Measurements from ENCODE around the gene USP22. TPM values are rescaled to one million over a fixed set of nuclear protein-coding genes. Genes with fewer than 3 reads are reported as not detected.
A peak's percentile ranks its signal among the peaks of the same experiment; 100 is the strongest.

USP22 gene
- total and polyA plus RNA-seq, 9 donors: 75.2 to 246 (median 197) TPM

DNA sequence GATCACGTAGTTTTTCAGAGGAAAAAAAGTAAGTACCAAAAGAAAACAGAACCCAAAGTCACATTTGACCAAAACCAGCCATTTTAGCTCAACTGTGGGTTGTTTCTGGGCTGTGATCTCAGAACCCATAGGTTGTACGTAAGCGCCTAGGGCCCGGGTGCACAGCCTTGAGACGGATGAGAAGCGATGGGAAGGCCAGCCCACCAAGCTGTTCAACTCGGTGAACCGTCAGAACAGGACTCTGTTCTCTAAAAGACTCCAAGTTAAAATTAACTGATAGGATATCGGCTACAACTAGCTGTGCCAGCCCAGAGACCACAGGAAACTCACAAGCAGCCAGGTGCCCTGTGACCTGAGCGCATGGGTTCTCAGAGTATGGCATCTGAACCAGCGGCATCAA, 28.3 kb downstream of the USP22 start:
- no peak overlapping the region for H3K27ac ChIP-seq
- TF ChIP-seq EP300 (IDR thresholded peaks at IDR 0.05): no peak
- TF ChIP-seq, protein P1, sequence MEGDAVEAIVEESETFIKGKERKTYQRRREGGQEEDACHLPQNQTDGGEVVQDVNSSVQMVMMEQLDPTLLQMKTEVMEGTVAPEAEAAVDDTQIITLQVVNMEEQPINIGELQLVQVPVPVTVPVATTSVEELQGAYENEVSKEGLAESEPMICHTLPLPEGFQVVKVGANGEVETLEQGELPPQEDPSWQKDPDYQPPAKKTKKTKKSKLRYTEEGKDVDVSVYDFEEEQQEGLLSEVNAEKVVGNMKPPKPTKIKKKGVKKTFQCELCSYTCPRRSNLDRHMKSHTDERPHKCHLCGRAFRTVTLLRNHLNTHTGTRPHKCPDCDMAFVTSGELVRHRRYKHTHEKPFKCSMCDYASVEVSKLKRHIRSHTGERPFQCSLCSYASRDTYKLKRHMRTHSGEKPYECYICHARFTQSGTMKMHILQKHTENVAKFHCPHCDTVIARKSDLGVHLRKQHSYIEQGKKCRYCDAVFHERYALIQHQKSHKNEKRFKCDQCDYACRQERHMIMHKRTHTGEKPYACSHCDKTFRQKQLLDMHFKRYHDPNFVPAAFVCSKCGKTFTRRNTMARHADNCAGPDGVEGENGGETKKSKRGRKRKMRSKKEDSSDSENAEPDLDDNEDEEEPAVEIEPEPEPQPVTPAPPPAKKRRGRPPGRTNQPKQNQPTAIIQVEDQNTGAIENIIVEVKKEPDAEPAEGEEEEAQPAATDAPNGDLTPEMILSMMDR (IDR thresholded peaks at IDR 0.05): no peak
- no peak for TF ChIP-seq POLR2A (IDR thresholded peaks at IDR 0.05)
- H3K27me3 ChIP-seq: no peaks in the 10 kb centered on the region
- intact Hi-C loops (cut with DNase I): no loop called here
- 77 to 87% (median 83%) methylated on average over 11 of the region's 11 CpGs for WGBS, 3 donors
- H3K9me3 ChIP-seq: no peaks in the 10 kb centered on the region
- H3K4me1 ChIP-seq (ENCODE audit: insufficient read depth): no peaks in the 10 kb centered on the region
- no peak overlapping the region for H3K4me3 ChIP-seq
- DNase-seq: no peak
- H3K36me3 ChIP-seq: no peaks in the 10 kb centered on the region

DNA sequence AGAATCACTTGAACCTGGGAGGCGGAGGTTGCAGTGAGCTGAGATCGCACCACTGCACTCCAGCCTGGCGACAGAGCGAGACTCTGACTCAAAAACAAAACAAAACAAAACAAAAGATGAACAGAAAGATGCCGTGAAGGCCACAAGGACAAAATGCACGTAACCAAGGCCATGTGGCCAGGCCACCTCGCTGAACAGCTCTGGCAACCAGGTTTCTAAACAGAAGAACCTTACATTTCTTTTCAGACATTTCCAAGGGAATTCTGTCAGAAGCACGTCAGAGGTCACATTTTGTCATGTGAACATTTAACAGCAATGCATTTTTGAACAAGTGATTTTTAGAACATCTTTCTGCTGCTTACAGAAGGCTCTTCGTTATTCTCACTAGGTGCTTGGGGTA, 28.8 kb downstream of the USP22 start:
- H3K4me3 ChIP-seq: no peak overlapping the region
- no peaks in the 10 kb centered on the region for H3K4me1 ChIP-seq (ENCODE audit: insufficient read depth)
- no peaks in the 10 kb centered on the region for H3K27me3 ChIP-seq
- no peak for DNase-seq
- WGBS, 3 donors: 69 to 78% (median 69%) methylated on average over 9 of the region's 9 CpGs
- no peak overlapping the region for H3K27ac ChIP-seq
- no peaks in the 10 kb centered on the region for H3K9me3 ChIP-seq
- TF ChIP-seq, protein P1 (IDR thresholded peaks at IDR 0.05): no peak
- TF ChIP-seq EP300 (IDR thresholded peaks at IDR 0.05) (no peak), POLR2A (IDR thresholded peaks at IDR 0.05) (no peak)
- intact Hi-C loops (cut with DNase I): no loop called here
- H3K36me3 ChIP-seq: no peaks in the 10 kb centered on the region

DNA sequence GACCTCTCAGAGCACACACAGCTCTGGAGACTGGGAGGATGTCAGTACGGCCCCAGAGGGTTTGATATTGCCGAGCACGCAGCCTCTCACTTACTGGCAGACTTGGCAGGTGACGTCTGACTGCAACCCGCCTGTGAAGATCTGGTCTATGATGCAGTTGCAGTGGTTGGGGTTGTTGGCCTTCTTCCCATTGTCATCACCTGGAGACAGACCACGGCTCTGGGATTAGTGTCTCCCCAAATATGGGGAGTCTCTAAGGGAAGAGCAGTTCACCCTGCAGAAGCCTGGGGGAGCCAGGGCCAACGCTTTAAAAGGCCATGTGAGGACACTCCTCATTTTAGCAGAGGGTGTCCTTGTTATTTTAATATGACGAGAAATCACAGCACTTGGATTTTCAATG, 30.1 kb downstream of the USP22 start:
- no peaks in the 10 kb centered on the region for H3K27me3 ChIP-seq
- H3K9me3 ChIP-seq: no peaks in the 10 kb centered on the region
- H3K4me3 ChIP-seq: no peak overlapping the region
- no peaks in the 10 kb centered on the region for H3K36me3 ChIP-seq
- no peak for DNase-seq
- 82 to 83% (median 83%) methylated on average over 8 of the region's 8 CpGs for WGBS, 3 donors
- TF ChIP-seq, protein P1 (IDR thresholded peaks at IDR 0.05): no peak
- TF ChIP-seq EP300 (IDR thresholded peaks at IDR 0.05) (no peak), POLR2A (IDR thresholded peaks at IDR 0.05) (no peak)
- H3K27ac ChIP-seq: no peak overlapping the region
- H3K4me1 ChIP-seq (ENCODE audit: insufficient read depth): no peaks in the 10 kb centered on the region
- intact Hi-C loops (cut with DNase I): no loop called here

DNA sequence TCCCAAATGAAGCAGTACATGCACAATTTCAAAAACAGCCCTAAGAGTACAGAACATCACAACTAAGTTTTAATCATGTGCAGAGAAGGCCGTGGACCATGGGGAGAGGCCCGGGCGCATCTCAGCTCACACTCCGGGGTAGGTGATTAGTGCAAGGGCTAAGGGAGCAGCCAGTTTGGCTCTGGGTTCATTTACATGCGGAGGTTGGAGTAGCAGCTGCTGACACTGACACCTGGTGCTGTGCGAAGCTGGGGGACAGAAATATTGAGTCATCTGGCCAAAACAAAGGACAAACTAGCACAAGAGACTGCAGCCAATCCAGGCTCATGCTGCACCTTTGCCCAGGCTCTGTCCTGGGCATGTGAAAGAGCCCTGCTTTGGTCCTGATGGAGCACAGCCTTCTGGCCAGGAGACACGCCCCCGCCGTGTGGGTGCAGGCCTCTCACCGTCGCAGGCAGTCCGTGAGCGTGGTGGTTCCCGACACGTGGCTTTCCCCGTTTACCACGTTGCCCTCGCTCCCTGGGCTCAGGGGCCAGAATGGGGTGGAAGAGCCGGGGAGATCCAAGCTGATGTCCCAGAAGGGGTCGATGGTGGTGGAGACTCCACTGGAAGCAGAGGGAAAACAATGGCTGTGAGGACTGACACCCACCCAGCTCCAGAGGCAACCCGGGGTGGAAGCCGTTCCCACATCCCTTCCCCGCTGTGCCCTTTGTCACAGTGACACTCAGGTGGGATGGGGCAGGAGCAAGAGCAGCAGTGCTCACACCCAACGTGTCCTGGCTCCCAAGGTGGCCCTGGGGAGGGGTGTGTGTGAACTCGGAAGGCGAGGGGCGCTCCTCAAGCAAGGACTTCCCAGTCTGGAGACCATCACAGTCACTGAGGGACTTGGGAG, 31.9 kb downstream of the USP22 start:
- WGBS, 3 donors: 74 to 82% (median 77%) methylated on average over 26 to 27 of the region's 27 CpGs
- Histone ChIP-seq H3K36me3 (no peaks in the 10 kb centered on the region), H3K27ac (no peak overlapping the region), H3K9me3 (no peaks in the 10 kb centered on the region), H3K4me1 (ENCODE audit: insufficient read depth) (no peaks in the 10 kb centered on the region), H3K27me3 (no peaks in the 10 kb centered on the region), H3K4me3 (no peak overlapping the region)
- no peak for TF ChIP-seq POLR2A (IDR thresholded peaks at IDR 0.05)
- TF ChIP-seq EP300 (IDR thresholded peaks at IDR 0.05): no peak
- TF ChIP-seq, protein P1 (IDR thresholded peaks at IDR 0.05): no peak
- intact Hi-C loops (cut with DNase I): no loop called here
- DNase-seq: peak in 1 of 5 donors; percentile 31
